Naive thymus-derived CD4-positive, alpha-beta T cell (primary cell): ENCODE measurements around the gene TRIB2. TPM values are rescaled to one million over a fixed set of nuclear protein-coding genes. Genes with fewer than 3 reads are reported as not detected.
"Not testable (repeated sequence)": the region's sequence is repeated elsewhere in the genome, so short reads cannot be mapped to it uniquely, and the experiment has no call there.

Experiments used
- ATAC-seq: fragments of 150-1000 bp; cut with Tn5 transposase; 2 replicates; pipeline ENCODE4 v1.10.0; 2021; ENCODE audit warnings: mild to moderate bottlenecking, moderate library complexity
- CTCF ChIA-PET: fragments of 350-600 bp; sonication (Branson Sonifier 250); formaldehyde crosslinking; loops from one replicate; lab custom pipeline; 2021; ENCODE audit warnings: antibody characterized with exemption; lab: Charles Lee
- POLR2A ChIA-PET: fragments of 350-600 bp; sonication (Branson Sonifier 250); formaldehyde crosslinking; loops from one replicate; lab custom pipeline; 2021; ENCODE audit warnings: antibody characterized with exemption, inconsistent platforms; lab: Charles Lee
- DNase-seq, 9 donors: peaks; one replicate each; pipeline versions ENCODE4 v3.0.0 to v3.0.0-alpha.2; 2020 to 2022; ENCODE audit warnings: mixed read lengths in 1 of 9
- H3K27ac ChIP-seq: one replicate; pipeline ENCODE4 v1.7.0; 2013; ENCODE audit warnings: mild to moderate bottlenecking, low read depth, low read length, moderate library complexity
- H3K27me3 ChIP-seq, 2 donors: one replicate each; pipeline ENCODE4 v1.7.0; 2013; ENCODE audit warnings: low read length in 2 of 2, mild to moderate bottlenecking in 2 of 2, moderate library complexity in 2 of 2; ENCODE audit not compliant: control insufficient read depth in 2 of 2, insufficient read depth in 2 of 2
- H3K36me3 ChIP-seq, 3 experiments: 1 replicate in 2 of 3; 2 replicates in 1 of 3; pipeline ENCODE4 v1.7.0; 2013; ENCODE audit warnings: low read length in 3 of 3, mild to moderate bottlenecking in 3 of 3, moderate library complexity in 1 of 3; ENCODE audit not compliant: insufficient read depth in 3 of 3, control insufficient read depth in 2 of 3
- H3K4me1 ChIP-seq, 2 donors: one replicate each; pipeline ENCODE4 v1.7.0; 2013; ENCODE audit warnings: low read length in 2 of 2, mild to moderate bottlenecking in 2 of 2, moderate library complexity in 1 of 2; ENCODE audit not compliant: control insufficient read depth in 2 of 2, insufficient read depth in 2 of 2
- H3K4me3 ChIP-seq: 2 replicates; pipeline ENCODE4 v1.7.0; 2013; ENCODE audit warnings: mild to moderate bottlenecking, low read length
- H3K9me3 ChIP-seq, 3 experiments: 1 replicate in 2 of 3; 2 replicates in 1 of 3; pipeline ENCODE4 v1.7.0; 2013; ENCODE audit warnings: low read length in 3 of 3; ENCODE audit not compliant: control insufficient read depth in 2 of 3
- H3K27ac Mint-ChIP-seq, 9 donors: one replicate each; pipeline ENCODE4 v1.8.0; 2020 to 2022; ENCODE audit warnings: mixed read lengths in 9 of 9, mild to moderate bottlenecking in 8 of 9, moderate library complexity in 5 of 9, inconsistent platforms in 2 of 9
- H3K27me3 Mint-ChIP-seq, 5 donors: one replicate each; pipeline ENCODE4 v1.8.0; 2021 to 2022; ENCODE audit warnings: mixed read lengths in 5 of 5, mild to moderate bottlenecking in 1 of 5
- H3K36me3 Mint-ChIP-seq, 5 donors: one replicate each; pipeline ENCODE4 v1.8.0; 2020 to 2022; ENCODE audit warnings: mixed read lengths in 5 of 5, mild to moderate bottlenecking in 3 of 5, inconsistent platforms in 1 of 5
- H3K4me1 Mint-ChIP-seq, 7 donors: one replicate each; pipeline ENCODE4 v1.8.0; 2020 to 2022; ENCODE audit warnings: mixed read lengths in 7 of 7, mild to moderate bottlenecking in 3 of 7, inconsistent platforms in 1 of 7
- H3K4me3 Mint-ChIP-seq, 10 donors: one replicate each; pipeline ENCODE4 v1.8.0; 2020 to 2022; ENCODE audit warnings: mild to moderate bottlenecking in 10 of 10, mixed read lengths in 10 of 10, moderate library complexity in 6 of 10, inconsistent platforms in 2 of 10
- H3K9me3 Mint-ChIP-seq, 11 donors: one replicate each; pipeline ENCODE4 v1.8.0; 2020 to 2022; ENCODE audit warnings: mixed read lengths in 11 of 11, mild to moderate bottlenecking in 4 of 11, inconsistent platforms in 1 of 11, moderate library complexity in 1 of 11
- intact Hi-C, 2 donors: fragments of 100-400 bp; cut with micrococcal nuclease; formaldehyde crosslinking; loops; one replicate each; pipeline ENCODE4 v1.15.1; 2023
- polyA plus RNA-seq, 2 donors: library from polyadenylated mRNA; unstranded; fragments of 300-500 nt; fragmentation: Illumina TruSeq; gene quantifications; one replicate each; pipeline ENCODE4 v1.2.3, GENCODE V29; 2021
- total RNA-seq, 6 experiments: library from RNA in 5 of 6; stranded (reverse) in 5 of 6; gene quantifications; 1 replicate in 5 of 6; 2 replicates in 1 of 6; pipeline ENCODE4 v1.2.3 and lab custom pipeline; 2021 to 2026

TRIB2 gene
- total and polyA plus RNA-seq, 7 experiments from 2014 or later, result 41.3 to 125 (median 90.7) TPM

- Mint-ChIP-seq H3K27ac (no peak overlapping the region), H3K36me3 (peaks cover 0 to 7% (median 6%) of the 10 kb centered on the region in 5 donors), H3K4me1 (peaks cover 0 to 8% (median 4%) of the 10 kb centered on the region in 7 donors), H3K27me3 (peaks cover 0 to 5% (median 0%) of the 10 kb centered on the region in 5 donors), H3K4me3 (no peak overlapping the region), H3K9me3 (peaks cover 0 to 13% (median 8%) of the 10 kb centered on the region in 11 donors)
- no peaks in the 10 kb centered on the region for H3K4me1 ChIP-seq
- no peak for DNase-seq
- H3K27me3 ChIP-seq, result no peaks in the 10 kb centered on the region
- ChIA-PET POLR2A (no interaction called here), CTCF (interaction anchor here (0.6 kb wide), 1 partner anchor 321 kb away, joined by 4 read pairs; no protein-coding TSS in a partner anchor)
- no peaks in the 10 kb centered on the region for H3K36me3 ChIP-seq
- H3K4me3 ChIP-seq, result no peak overlapping the region
- intact Hi-C loops, result loop anchor here in 1 of 2 donors (1.0 kb wide), 1 partner anchor 34 kb away; no protein-coding TSS in a partner anchor
- no peak overlapping the region for H3K27ac ChIP-seq
- H3K9me3 ChIP-seq, result peaks cover 0 to 5% (median 0%) of the 10 kb centered on the region in 3 experiments
- ATAC-seq, result no peak
Measured at GRCh38 chr2:12675801-12676200, 40.9 kb upstream of the TRIB2 start.

GRCh38 chr2:12676771-12677170 lies 40.0 kb upstream of the TRIB2 start:
- ATAC-seq, result no peak
- peaks cover 0 to 7% (median 6%) of the 10 kb centered on the region in 5 donors for H3K36me3 Mint-ChIP-seq
- ChIA-PET POLR2A (interaction anchor here (0.7 kb wide), 1 partner anchor 26 kb away, joined by 3 read pairs; no protein-coding TSS in a partner anchor), CTCF (no interaction called here)
- peak overlapping the region in 1 of 9 donors; percentile 38 for H3K27ac Mint-ChIP-seq
- H3K27me3 Mint-ChIP-seq, result peaks cover 0 to 9% (median 0%) of the 10 kb centered on the region in 5 donors
- no peaks in the 10 kb centered on the region for H3K27me3 ChIP-seq
- H3K4me3 Mint-ChIP-seq, result no peak overlapping the region
- no peak for DNase-seq
- H3K4me3 ChIP-seq, result no peak overlapping the region
- peaks cover 0 to 14% (median 8%) of the 10 kb centered on the region in 11 donors for H3K9me3 Mint-ChIP-seq
- no peaks in the 10 kb centered on the region for H3K36me3 ChIP-seq
- no peak overlapping the region for H3K27ac ChIP-seq
- H3K4me1 ChIP-seq, result no peaks in the 10 kb centered on the region
- H3K9me3 ChIP-seq, result peaks cover 0 to 6% (median 0%) of the 10 kb centered on the region in 3 experiments
- intact Hi-C loops, result no loop called here
- H3K4me1 Mint-ChIP-seq, result peaks cover 0 to 8% (median 4%) of the 10 kb centered on the region in 7 donors

GRCh38 chr2:12678186-12678585 lies 38.5 kb upstream of the TRIB2 start:
- intact Hi-C loops, result no loop called here
- Mint-ChIP-seq H3K9me3 (peaks cover 0 to 14% (median 8%) of the 10 kb centered on the region in 11 donors), H3K27ac (no peak overlapping the region), H3K4me3 (no peak overlapping the region), H3K4me1 (peaks cover 0 to 8% (median 4%) of the 10 kb centered on the region in 7 donors), H3K27me3 (peaks cover 0 to 19% (median 0%) of the 10 kb centered on the region in 5 donors), H3K36me3 (peaks cover 0 to 7% (median 6%) of the 10 kb centered on the region in 5 donors)
- no peak overlapping the region for H3K27ac ChIP-seq
- ATAC-seq (no peak), DNase-seq (no peak)
- H3K4me1 ChIP-seq, result no peaks in the 10 kb centered on the region
- POLR2A ChIA-PET, result no interaction called here
- CTCF ChIA-PET, result interaction anchor here (0.9 to 1.2 kb wide), 2 partner anchors 17 to 262 kb away, joined by 4 read pairs; no protein-coding TSS in a partner anchor
- no peaks in the 10 kb centered on the region for H3K36me3 ChIP-seq
- no peaks in the 10 kb centered on the region for H3K27me3 ChIP-seq
- peaks cover 0 to 6% (median 0%) of the 10 kb centered on the region in 3 experiments for H3K9me3 ChIP-seq
- H3K4me3 ChIP-seq, result no peak overlapping the region

- H3K27me3 ChIP-seq, result no peaks in the 10 kb centered on the region
- intact Hi-C loops, result no loop called here
- peaks cover 0 to 9% (median 4%) of the 10 kb centered on the region in 7 donors for H3K4me1 Mint-ChIP-seq
- DNase-seq, result no peak
- POLR2A ChIA-PET, result no interaction called here
- H3K4me1 ChIP-seq, result no peaks in the 10 kb centered on the region
- H3K4me3 Mint-ChIP-seq, result no peak overlapping the region
- ATAC-seq, result no peak
- CTCF ChIA-PET, result interaction anchor here (0.6 to 1.2 kb wide), 3 partner anchors 15 to 261 kb away, joined by 3 to 4 read pairs (median 4); no protein-coding TSS in a partner anchor
- no peaks in the 10 kb centered on the region for H3K36me3 ChIP-seq
- H3K9me3 ChIP-seq, result peaks cover 0 to 6% (median 0%) of the 10 kb centered on the region in 3 experiments
- peaks cover 0 to 14% (median 8%) of the 10 kb centered on the region in 11 donors for H3K9me3 Mint-ChIP-seq
- peaks cover 0 to 32% (median 0%) of the 10 kb centered on the region in 5 donors for H3K27me3 Mint-ChIP-seq
- peak overlapping the region in 1 of 9 donors; percentile 50 for H3K27ac Mint-ChIP-seq
- H3K36me3 Mint-ChIP-seq, result peaks cover 0 to 7% (median 6%) of the 10 kb centered on the region in 5 donors
- H3K4me3 ChIP-seq, result no peak overlapping the region
- H3K27ac ChIP-seq, result no peak overlapping the region
Measured at GRCh38 chr2:12679550-12680072, 37.1 kb upstream of the TRIB2 start.

GRCh38 chr2:12680115-12680514 lies 36.6 kb upstream of the TRIB2 start:
- H3K36me3 ChIP-seq, H3K27me3 ChIP-seq, ATAC-seq, H3K4me1 ChIP-seq, H3K4me1 Mint-ChIP-seq, H3K4me3 ChIP-seq, intact Hi-C loops, H3K27ac ChIP-seq, H3K4me3 Mint-ChIP-seq, H3K36me3 Mint-ChIP-seq, H3K27ac Mint-ChIP-seq, H3K9me3 ChIP-seq, DNase-seq, POLR2A ChIA-PET: not testable (repeated sequence)
- peaks cover 0 to 14% (median 8%) of the 10 kb centered on the region in 11 donors for H3K9me3 Mint-ChIP-seq
- H3K27me3 Mint-ChIP-seq, result peaks cover 0 to 33% (median 0%) of the 10 kb centered on the region in 5 donors
- CTCF ChIA-PET, result interaction anchor here (1.1 kb wide), 1 partner anchor 192 kb away, joined by 3 read pairs; no protein-coding TSS in a partner anchor

- ChIA-PET POLR2A (interaction anchor here (0.7 kb wide), 1 partner anchor 9 kb away, joined by 3 read pairs; no protein-coding TSS in a partner anchor), CTCF (no interaction called here)
- no peak overlapping the region for H3K4me3 Mint-ChIP-seq
Measured at GRCh38 chr2:12682017-12682416, 34.7 kb upstream of the TRIB2 start.

More at GRCh38 chr2:12682017-12682416, 34.7 kb upstream of the TRIB2 start:
- ATAC-seq (no peak), DNase-seq (no peak)
- Histone ChIP-seq H3K27me3 (no peaks in the 10 kb centered on the region), H3K4me1 (no peaks in the 10 kb centered on the region), H3K36me3 (no peaks in the 10 kb centered on the region), H3K4me3 (no peak overlapping the region), H3K27ac (no peak overlapping the region), H3K9me3 (peaks cover 0 to 6% (median 0%) of the 10 kb centered on the region in 3 experiments)
- H3K36me3 Mint-ChIP-seq, result peaks cover 0 to 7% (median 6%) of the 10 kb centered on the region in 5 donors
- H3K27me3 Mint-ChIP-seq, result peaks cover 0 to 28% (median 0%) of the 10 kb centered on the region in 5 donors
- intact Hi-C loops, result no loop called here
- H3K9me3 Mint-ChIP-seq, result peaks cover 0 to 14% (median 8%) of the 10 kb centered on the region in 11 donors
- peaks cover 0 to 8% (median 3%) of the 10 kb centered on the region in 7 donors for H3K4me1 Mint-ChIP-seq
- H3K27ac Mint-ChIP-seq, result peak overlapping the region in 1 of 9 donors; percentile 25
